IMR-90 (cell line): ENCODE measurements around the gene LUZP2. TPM values are rescaled to one million over a fixed set of nuclear protein-coding genes. Genes with fewer than 3 reads are reported as not detected.

Experiments
- ATAC-seq: fragments of 200-7000 bp; cut with Tn5 transposase; 2 replicates; pipeline ENCODE4 v1.9.1; 2020; ENCODE audit warnings: low read depth, mild to moderate bottlenecking, moderate library complexity
- BruUV-seq: library from RNA; stranded (reverse); fragments of 400-500 nt; replicated peaks from 2 replicates; lab custom pipeline; 2021; lab: Mats Ljungman, UMichigan
- CTCF ChIA-PET: fragments of 300-600 bp; formaldehyde crosslinking; extraction: SDS; loops from one replicate; lab custom pipeline; 2021; ENCODE audit warnings: antibody characterized with exemption; lab: Yijun Ruan, JAX
- POLR2A ChIA-PET: fragments of 300-600 bp; sonication (Branson Sonifier 250); formaldehyde crosslinking; loops from one replicate; lab custom pipeline; 2022; ENCODE audit warnings: antibody characterized with exemption; ENCODE audit not compliant: unreplicated experiment; lab: Charles Lee
- DNase-seq: peaks from one replicate; pipeline ENCODE4 v3.0.0; 2013
- H2AFZ ChIP-seq: replicated peaks from 2 replicates; pipeline ENCODE3; 2013; ENCODE audit warnings: low read length, mild to moderate bottlenecking; ENCODE audit not compliant: poor library complexity
- H2AK5ac ChIP-seq: 2 replicates; pipeline ENCODE4 v1.6.1; 2013; ENCODE audit warnings: low read depth, low read length, inconsistent platforms
- H2AK9ac ChIP-seq: replicated peaks from 2 replicates; pipeline ENCODE3; 2013; ENCODE audit warnings: mild to moderate bottlenecking, low read depth, low read length, moderate library complexity; ENCODE audit not compliant: poor library complexity
- H2BK120ac ChIP-seq: 2 replicates; pipeline ENCODE4 v1.6.1; 2013; ENCODE audit warnings: low read depth, low read length, inconsistent platforms
- H2BK15ac ChIP-seq: 3 replicates; pipeline ENCODE4 v1.6.1; 2013; ENCODE audit warnings: low read depth, low read length, inconsistent platforms
- H2BK20ac ChIP-seq: 2 replicates; pipeline ENCODE4 v1.6.1; 2013; ENCODE audit warnings: low read depth, mild to moderate bottlenecking, inconsistent platforms, low read length, moderate library complexity
- H2BK5ac ChIP-seq: 2 replicates; pipeline ENCODE4 v1.6.1; 2013; ENCODE audit warnings: mild to moderate bottlenecking, low read depth, low read length, inconsistent platforms; ENCODE audit not compliant: poor library complexity, severe bottlenecking
- H3K14ac ChIP-seq: replicated peaks from 2 replicates; pipeline ENCODE4 v1.6.1; 2013; ENCODE audit warnings: low read depth, low read length, inconsistent platforms
- H3K18ac ChIP-seq: 2 replicates; pipeline ENCODE4 v1.6.1; 2013; ENCODE audit warnings: low read depth, low read length, control low read depth
- H3K23ac ChIP-seq: 2 replicates; pipeline ENCODE4 v1.6.1; 2013; ENCODE audit warnings: low read depth, low read length, inconsistent platforms
- H3K27ac ChIP-seq: 2 replicates; pipeline ENCODE4 v1.5.1; 2013; ENCODE audit warnings: mild to moderate bottlenecking, control low read depth, low read length; ENCODE audit not compliant: insufficient read depth
- H3K27me3 ChIP-seq: 2 replicates; pipeline ENCODE4 v1.6.1; 2013; ENCODE audit warnings: low read length; ENCODE audit not compliant: control insufficient read depth, insufficient read depth
- H3K36me3 ChIP-seq: 2 replicates; pipeline ENCODE4 v1.6.1; 2013; ENCODE audit warnings: low read length, mixed read lengths; ENCODE audit not compliant: control insufficient read depth, insufficient read depth
- H3K4ac ChIP-seq: 2 replicates; pipeline ENCODE4 v1.6.1; 2013; ENCODE audit warnings: low read depth, low read length, inconsistent platforms
- H3K4me1 ChIP-seq: 2 replicates; pipeline ENCODE4 v1.6.1; 2013; ENCODE audit warnings: low read length, mixed read lengths; ENCODE audit not compliant: control insufficient read depth, insufficient read depth
- H3K4me2 ChIP-seq: 2 replicates; pipeline ENCODE4 v1.6.1; 2013; ENCODE audit warnings: low read depth, mild to moderate bottlenecking, control low read depth, low read length, moderate library complexity
- H3K4me3 ChIP-seq: 2 replicates; pipeline ENCODE4 v1.5.1; 2013; ENCODE audit warnings: low read depth, mild to moderate bottlenecking, control low read depth, low read length, moderate library complexity; ENCODE audit not compliant: insufficient read depth
- H3K56ac ChIP-seq: 2 replicates; pipeline ENCODE4 v1.6.1; 2013; ENCODE audit warnings: low read length, inconsistent platforms; ENCODE audit not compliant: insufficient read depth; ENCODE audit errors: extremely low read depth
- H3K79me1 ChIP-seq, 2 experiments: 2 replicates each; pipeline ENCODE4 v1.6.1; 2013; ENCODE audit warnings: low read length in 2 of 2, inconsistent platforms in 1 of 2, low read depth in 1 of 2
- H3K9ac ChIP-seq: 2 replicates; pipeline ENCODE4 v1.6.1; 2013; ENCODE audit warnings: low read depth, low read length, control low read depth
- H3K9me1 ChIP-seq: 2 replicates; pipeline ENCODE4 v1.6.1; 2013; ENCODE audit warnings: low read length, inconsistent platforms; ENCODE audit not compliant: insufficient read depth
- H3K9me3 ChIP-seq: 2 replicates; pipeline ENCODE4 v1.6.1; 2013; ENCODE audit warnings: low read length; ENCODE audit not compliant: control insufficient read depth, insufficient read depth
- H4K20me1 ChIP-seq: 2 replicates; pipeline ENCODE4 v1.6.1; 2013; ENCODE audit warnings: low read length, inconsistent platforms; ENCODE audit not compliant: insufficient read depth
- H4K5ac ChIP-seq: 2 replicates; pipeline ENCODE4 v1.6.1; 2013; ENCODE audit warnings: mild to moderate bottlenecking, low read depth, low read length, control low read depth
- H4K8ac ChIP-seq, 2 experiments: 2 replicates each; pipeline ENCODE4 v1.6.1; 2013; ENCODE audit warnings: low read depth in 2 of 2, low read length in 2 of 2, control low read depth in 1 of 2, inconsistent platforms in 1 of 2
- H4K91ac ChIP-seq: 2 replicates; pipeline ENCODE4 v1.6.1; 2013; ENCODE audit warnings: low read depth, low read length, inconsistent platforms; ENCODE audit not compliant: insufficient read depth
- CEBPB ChIP-seq: IDR thresholded peaks from 2 replicates; pipeline ENCODE4 v1.6.1; 2012; ENCODE audit warnings: low read depth, low read length, improper control_type of control experiment
- CHD1 ChIP-seq: IDR thresholded peaks from 2 replicates; pipeline ENCODE4 v1.6.1; 2012; ENCODE audit warnings: low read depth, low read length, improper control_type of control experiment
- FOS ChIP-seq: fragments of 150-350 bp; IDR thresholded peaks from 2 replicates; pipeline ENCODE4 v1.6.1; 2016; ENCODE audit warnings: low read depth, low read length
- MXI1 ChIP-seq: IDR thresholded peaks from 2 replicates; pipeline ENCODE4 v1.6.1; 2012; ENCODE audit warnings: low read depth, mild to moderate bottlenecking, low read length, moderate library complexity, borderline replicate concordance
- NFE2L2 ChIP-seq: fragments of 150-350 bp; IDR thresholded peaks from 2 replicates; pipeline ENCODE4 v1.6.1; 2016; ENCODE audit warnings: low read depth, mild to moderate bottlenecking, low read length
- POLR2A ChIP-seq: IDR thresholded peaks from 2 replicates; pipeline ENCODE4 v1.6.1; 2012; ENCODE audit warnings: mild to moderate bottlenecking, low read depth, low read length
- RCOR1 ChIP-seq: IDR thresholded peaks from 2 replicates; pipeline ENCODE4 v1.6.1; 2012; ENCODE audit warnings: mild to moderate bottlenecking, low read length, improper control_type of control experiment; ENCODE audit not compliant: insufficient replicate concordance
- RFX5 ChIP-seq: IDR thresholded peaks from 2 replicates; pipeline ENCODE4 v1.8.0; 2012; ENCODE audit warnings: low read depth, mild to moderate bottlenecking, low read length, moderate library complexity
- SMC3 ChIP-seq: fragments of 150-350 bp; IDR thresholded peaks from 2 replicates; pipeline ENCODE4 v1.6.1; 2016; ENCODE audit warnings: low read depth, mild to moderate bottlenecking, antibody characterized with exemption, low read length, moderate library complexity
- dilution Hi-C: fragments of 300-500 bp; cut with HindIII; formaldehyde crosslinking; loops from one replicate; pipeline ENCODE4 v1.14.3; 2018; ENCODE audit warnings: low sequenced_read_pairs; ENCODE audit not compliant: unreplicated experiment
- in situ Hi-C: fragments of 300-500 bp; cut with MboI; formaldehyde crosslinking; loops from 3 replicates; pipeline ENCODE4 v1.14.3; 2019; ENCODE audit warnings: low sequenced_read_pairs, inconsistent platforms, mixed read lengths
- intact Hi-C: fragments of 100-400 bp; cut with micrococcal nuclease; formaldehyde crosslinking; loops from 2 replicates; pipeline ENCODE4 v1.10.0; 2022
- polyA plus RNA-seq, 3 experiments: library from polyadenylated mRNA; depleted of rRNA; stranded (reverse); fragments of >200 nt; gene quantifications; 2 replicates each; pipeline ENCODE4 v1.2.3, GENCODE V29; 2012; ENCODE audit warnings: low replicate concordance in 1 of 3
- total RNA-seq: library from RNA; depleted of rRNA; stranded (reverse); fragments of >200 nt; gene quantifications from 2 replicates; pipeline ENCODE4 v1.2.3, GENCODE V29; 2012
- TF ChIP-seq, protein P1 (sequence below): fragments of 150-350 bp; IDR thresholded peaks from 2 replicates; pipeline ENCODE4 v1.6.1; 2017; ENCODE audit warnings: mild to moderate bottlenecking, antibody characterized with exemption, low read length, low read depth
- TF ChIP-seq, protein P2 (sequence below): fragments of 150-350 bp; IDR thresholded peaks from 2 replicates; pipeline ENCODE4 v1.6.1; 2016; ENCODE audit warnings: low read depth, mild to moderate bottlenecking, low read length, moderate library complexity, borderline replicate concordance
- TF ChIP-seq, protein P3 (sequence below): conservative IDR thresholded peaks from 2 replicates; pipeline ENCODE4 v1.5.1; 2012; ENCODE audit warnings: mild to moderate bottlenecking, low read depth, low read length, improper control_type of control experiment

The LUZP2 gene
- total and polyA plus RNA-seq, 2 of the 4 experiments (the other 2 are of a cell fraction) = 0.89 to 2.0 TPM

DNA sequence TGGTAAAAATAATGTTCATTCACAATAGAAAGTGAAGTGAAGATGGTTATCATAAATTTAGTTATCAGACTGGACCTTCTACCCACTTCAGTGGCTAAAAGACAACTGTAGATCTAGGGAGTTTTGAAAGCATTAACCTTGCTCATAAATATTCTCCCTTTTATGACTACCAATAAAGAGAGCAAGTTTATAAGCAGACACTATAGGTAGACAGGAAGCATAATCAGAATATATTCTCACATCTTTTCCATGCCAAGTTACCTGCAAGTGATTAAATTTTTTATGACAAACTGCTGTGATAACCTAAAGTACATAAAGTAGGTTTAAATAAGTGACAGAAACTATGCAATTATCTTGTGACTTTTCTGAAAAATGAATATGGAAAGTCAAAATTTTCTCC, 62.5 kb downstream of the LUZP2 start:
- no peak overlapping the region for H3K27ac ChIP-seq
- TF ChIP-seq, protein P1, sequence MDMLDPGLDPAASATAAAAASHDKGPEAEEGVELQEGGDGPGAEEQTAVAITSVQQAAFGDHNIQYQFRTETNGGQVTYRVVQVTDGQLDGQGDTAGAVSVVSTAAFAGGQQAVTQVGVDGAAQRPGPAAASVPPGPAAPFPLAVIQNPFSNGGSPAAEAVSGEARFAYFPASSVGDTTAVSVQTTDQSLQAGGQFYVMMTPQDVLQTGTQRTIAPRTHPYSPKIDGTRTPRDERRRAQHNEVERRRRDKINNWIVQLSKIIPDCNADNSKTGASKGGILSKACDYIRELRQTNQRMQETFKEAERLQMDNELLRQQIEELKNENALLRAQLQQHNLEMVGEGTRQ = no peak
- TF ChIP-seq SMC3 = no peak
- no peak for TF ChIP-seq CHD1
- no peak for TF ChIP-seq FOS
- TF ChIP-seq, protein P2, sequence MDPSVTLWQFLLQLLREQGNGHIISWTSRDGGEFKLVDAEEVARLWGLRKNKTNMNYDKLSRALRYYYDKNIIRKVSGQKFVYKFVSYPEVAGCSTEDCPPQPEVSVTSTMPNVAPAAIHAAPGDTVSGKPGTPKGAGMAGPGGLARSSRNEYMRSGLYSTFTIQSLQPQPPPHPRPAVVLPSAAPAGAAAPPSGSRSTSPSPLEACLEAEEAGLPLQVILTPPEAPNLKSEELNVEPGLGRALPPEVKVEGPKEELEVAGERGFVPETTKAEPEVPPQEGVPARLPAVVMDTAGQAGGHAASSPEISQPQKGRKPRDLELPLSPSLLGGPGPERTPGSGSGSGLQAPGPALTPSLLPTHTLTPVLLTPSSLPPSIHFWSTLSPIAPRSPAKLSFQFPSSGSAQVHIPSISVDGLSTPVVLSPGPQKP = no peak
- TF ChIP-seq, protein P3, sequence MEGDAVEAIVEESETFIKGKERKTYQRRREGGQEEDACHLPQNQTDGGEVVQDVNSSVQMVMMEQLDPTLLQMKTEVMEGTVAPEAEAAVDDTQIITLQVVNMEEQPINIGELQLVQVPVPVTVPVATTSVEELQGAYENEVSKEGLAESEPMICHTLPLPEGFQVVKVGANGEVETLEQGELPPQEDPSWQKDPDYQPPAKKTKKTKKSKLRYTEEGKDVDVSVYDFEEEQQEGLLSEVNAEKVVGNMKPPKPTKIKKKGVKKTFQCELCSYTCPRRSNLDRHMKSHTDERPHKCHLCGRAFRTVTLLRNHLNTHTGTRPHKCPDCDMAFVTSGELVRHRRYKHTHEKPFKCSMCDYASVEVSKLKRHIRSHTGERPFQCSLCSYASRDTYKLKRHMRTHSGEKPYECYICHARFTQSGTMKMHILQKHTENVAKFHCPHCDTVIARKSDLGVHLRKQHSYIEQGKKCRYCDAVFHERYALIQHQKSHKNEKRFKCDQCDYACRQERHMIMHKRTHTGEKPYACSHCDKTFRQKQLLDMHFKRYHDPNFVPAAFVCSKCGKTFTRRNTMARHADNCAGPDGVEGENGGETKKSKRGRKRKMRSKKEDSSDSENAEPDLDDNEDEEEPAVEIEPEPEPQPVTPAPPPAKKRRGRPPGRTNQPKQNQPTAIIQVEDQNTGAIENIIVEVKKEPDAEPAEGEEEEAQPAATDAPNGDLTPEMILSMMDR = no peak
- no peak for TF ChIP-seq MXI1
- no peak for TF ChIP-seq NFE2L2
- TF ChIP-seq POLR2A = no peak
- no peak for TF ChIP-seq CEBPB
- TF ChIP-seq RCOR1 = no peak
- no peak for TF ChIP-seq RFX5
- H2BK120ac ChIP-seq = no peak overlapping the region
- CTCF ChIA-PET = no interaction called here
- no peak overlapping the region for H3K9ac ChIP-seq
- H4K8ac ChIP-seq = no peak overlapping the region
- no peak overlapping the region for H3K18ac ChIP-seq
- H3K79me1 ChIP-seq = no peaks in the 10 kb centered on the region
- H3K56ac ChIP-seq = no peak overlapping the region
- H2AK5ac ChIP-seq = no peak overlapping the region
- no peak overlapping the region for H2BK5ac ChIP-seq
- no peaks in the 10 kb centered on the region for H3K36me3 ChIP-seq
- no peaks in the 10 kb centered on the region for H3K9me1 ChIP-seq
- no peaks in the 10 kb centered on the region for H3K27me3 ChIP-seq
- no peak for DNase-seq
- H2BK20ac ChIP-seq = no peak overlapping the region
- no peaks in the 10 kb centered on the region for H3K4me1 ChIP-seq
- no peaks in the 10 kb centered on the region for H3K9me3 ChIP-seq
- intact Hi-C loops = no loop called here
- no peak overlapping the region for H3K23ac ChIP-seq
- H3K4me2 ChIP-seq = no peak overlapping the region
- dilution Hi-C loops = no loop called here
- ATAC-seq = no peak
- H3K14ac ChIP-seq = no peak overlapping the region
- H4K20me1 ChIP-seq = no peaks in the 10 kb centered on the region
- H2BK15ac ChIP-seq = no peak overlapping the region
- no peak overlapping the region for H4K5ac ChIP-seq
- no peak overlapping the region for H3K4ac ChIP-seq
- in situ Hi-C loops = no loop called here
- H2AK9ac ChIP-seq = no peak overlapping the region
- no TSS peak for BruUV-seq
- no peak overlapping the region for H2AFZ ChIP-seq
- H4K91ac ChIP-seq = no peak overlapping the region
- POLR2A ChIA-PET = no interaction called here
- H3K4me3 ChIP-seq = no peak overlapping the region
